H1 (cell line): Measurements from ENCODE around the gene UFSP2. TPM values are rescaled to one million over a fixed set of nuclear protein-coding genes. Genes with fewer than 3 reads are reported as not detected.

Experiments
- CTCF ChIA-PET: fragments of 300-600 bp; sonication (Branson Sonifier 250); formaldehyde crosslinking; loops from one replicate; lab custom pipeline; 2021; ENCODE audit not compliant: partially characterized antibody; lab: Charles Lee
- POLR2A ChIA-PET: fragments of 300-600 bp; sonication (Branson Sonifier 250); formaldehyde crosslinking; loops from one replicate; lab custom pipeline; 2021; ENCODE audit warnings: inconsistent platforms; ENCODE audit not compliant: partially characterized antibody; lab: Charles Lee
- DNase-seq, 2 experiments: peaks; one replicate each; pipeline versions ENCODE4 v3.0.0 to v3.0.0-alpha.2; 2010 to 2022; ENCODE audit warnings: low spot score in 2 of 2, low read depth in 1 of 2, mixed read lengths in 1 of 2
- FAIRE-seq: peaks from 2 replicates; lab custom pipeline; 2011; peaks lifted over from hg19 to GRCh38; lab: Jason Lieb, UNC
- H2AFZ ChIP-seq: 2 replicates; pipeline ENCODE4 v1.8.1; 2012; ENCODE audit warnings: low read length, inconsistent platforms
- H2AK5ac ChIP-seq: 2 replicates; pipeline ENCODE4 v1.6.1; 2013; ENCODE audit warnings: low read depth, low read length
- H2BK120ac ChIP-seq: replicated peaks from 2 replicates; pipeline ENCODE3; 2013; ENCODE audit warnings: low read depth, low read length, inconsistent platforms
- H2BK12ac ChIP-seq: 2 replicates; pipeline ENCODE4 v1.6.1; 2013; ENCODE audit warnings: low read depth, low read length
- H2BK15ac ChIP-seq: 2 replicates; pipeline ENCODE4 v1.6.1; 2013; ENCODE audit warnings: low read length
- H2BK20ac ChIP-seq: 2 replicates; pipeline ENCODE4 v1.6.1; 2013; ENCODE audit warnings: low read length
- H2BK5ac ChIP-seq: 2 replicates; pipeline ENCODE4 v1.6.1; 2013; ENCODE audit warnings: low read depth, low read length
- H3K14ac ChIP-seq: 2 replicates; pipeline ENCODE4 v1.6.1; 2013; ENCODE audit warnings: inconsistent platforms; ENCODE audit not compliant: insufficient read length
- H3K18ac ChIP-seq: 2 replicates; pipeline ENCODE4 v1.6.1; 2013; ENCODE audit warnings: low read length; ENCODE audit errors: extremely low read depth
- H3K23ac ChIP-seq: 2 replicates; pipeline ENCODE4 v1.6.1; 2013; ENCODE audit warnings: inconsistent platforms; ENCODE audit not compliant: insufficient read length
- H3K23me2 ChIP-seq: 2 replicates; pipeline ENCODE4 v1.6.1; 2013; ENCODE audit warnings: low read depth, low read length
- H3K27ac ChIP-seq: 2 replicates; pipeline ENCODE4 v1.6.1; 2011; ENCODE audit warnings: low read depth, low read length, inconsistent platforms
- H3K27me3 ChIP-seq, 4 experiments: replicated peaks in 1 of 4; 1 replicate in 1 of 4; 2 replicates in 3 of 4; pipeline versions ENCODE4 v1.6.1 to v1.8.1; 2011 to 2013; ENCODE audit warnings: low read length in 3 of 4, mild to moderate bottlenecking in 3 of 4, inconsistent platforms in 2 of 4, mixed read lengths in 2 of 4, moderate library complexity in 1 of 4; ENCODE audit not compliant: control insufficient read depth in 3 of 4, insufficient read depth in 3 of 4; ENCODE audit errors: extremely low read depth in 1 of 4
- H3K36me3 ChIP-seq, 4 experiments: 2 replicates each; pipeline versions ENCODE4 v1.6.1 to v1.8.1; 2011 to 2013; ENCODE audit warnings: mild to moderate bottlenecking in 4 of 4, low read length in 3 of 4, moderate library complexity in 2 of 4, control low read depth in 1 of 4, inconsistent platforms in 1 of 4; ENCODE audit not compliant: insufficient read depth in 4 of 4, control insufficient read depth in 2 of 4
- H3K4ac ChIP-seq: replicated peaks from 2 replicates; pipeline ENCODE3; 2013; ENCODE audit warnings: low read length, low read depth, mixed read lengths, inconsistent platforms; ENCODE audit not compliant: insufficient read length
- H3K4me1 ChIP-seq, 4 experiments: replicated peaks in 1 of 4; 1 replicate in 1 of 4; 2 replicates in 3 of 4; pipeline versions ENCODE4 v1.6.1 to v1.8.1; 2011 to 2013; ENCODE audit warnings: low read length in 3 of 4, inconsistent platforms in 2 of 4, mixed read lengths in 1 of 4; ENCODE audit not compliant: insufficient read depth in 4 of 4, control insufficient read depth in 3 of 4
- H3K4me2 ChIP-seq, 2 experiments: 2 replicates each; pipeline versions ENCODE4 v1.6.1 to v1.8.1; 2011 to 2013; ENCODE audit warnings: low read depth in 2 of 2, low read length in 2 of 2, control low read depth in 1 of 2, inconsistent platforms in 1 of 2, mild to moderate bottlenecking in 1 of 2; ENCODE audit not compliant: insufficient read depth in 1 of 2
- H3K4me3 ChIP-seq, 4 experiments: fragments of 200-600, 300-600 bp in 1 of 4; sonication (generic), shearing (Covaris generic), sonication (Bioruptor Twin) in 1 of 4; 2 replicates each; pipeline versions ENCODE4 v1.5.1 to v1.8.1; 2011 to 2016; ENCODE audit warnings: low read length in 4 of 4, low read depth in 3 of 4, control low read depth in 2 of 4, inconsistent platforms in 2 of 4, mild to moderate bottlenecking in 2 of 4, mixed read lengths in 1 of 4, moderate library complexity in 1 of 4; ENCODE audit not compliant: insufficient read depth in 2 of 4; ENCODE audit errors: extremely low read depth in 1 of 4
- H3K56ac ChIP-seq: replicated peaks from 2 replicates; pipeline ENCODE3; 2013; ENCODE audit warnings: low read depth, mild to moderate bottlenecking, mixed read lengths, low read length, inconsistent platforms; ENCODE audit not compliant: insufficient read length
- H3K79me1 ChIP-seq: 2 replicates; pipeline ENCODE4 v1.6.1; 2013; ENCODE audit warnings: low read depth, low read length, control low read depth
- H3K79me2 ChIP-seq, 2 experiments: 2 replicates each; pipeline versions ENCODE4 v1.6.1 to v1.8.1; 2012 to 2013; ENCODE audit warnings: low read length in 2 of 2, mild to moderate bottlenecking in 2 of 2, inconsistent platforms in 1 of 2; ENCODE audit not compliant: insufficient read depth in 2 of 2, control insufficient read depth in 1 of 2
- H3K9ac ChIP-seq, 4 experiments: replicated peaks in 1 of 4; 1 replicate in 1 of 4; 2 replicates in 3 of 4; pipeline versions ENCODE4 v1.6.1 to v1.8.1; 2011 to 2013; ENCODE audit warnings: low read depth in 3 of 4, low read length in 3 of 4, control low read depth in 2 of 4, mild to moderate bottlenecking in 2 of 4, moderate library complexity in 2 of 4, inconsistent platforms in 1 of 4; ENCODE audit errors: extremely low read depth in 1 of 4
- H3K9me3 ChIP-seq, 2 experiments: 2 replicates each; pipeline versions ENCODE4 v1.6.1 to v1.8.1; 2012 to 2013; ENCODE audit warnings: mild to moderate bottlenecking in 2 of 2, moderate library complexity in 2 of 2, control low read depth in 1 of 2, inconsistent platforms in 1 of 2, low read depth in 1 of 2, low read length in 1 of 2, mixed read lengths in 1 of 2; ENCODE audit not compliant: insufficient read depth in 2 of 2
- H4K20me1 ChIP-seq, 2 experiments: replicated peaks in 1 of 2; 2 replicates each; pipeline versions ENCODE3 to v1.8.1; 2011 to 2013; ENCODE audit warnings: inconsistent platforms in 2 of 2, low read length in 2 of 2, mild to moderate bottlenecking in 1 of 2; ENCODE audit not compliant: insufficient read depth in 2 of 2, control insufficient read depth in 1 of 2
- H4K5ac ChIP-seq: 2 replicates; pipeline ENCODE4 v1.6.1; 2013; ENCODE audit warnings: low read length, low read depth, mixed read lengths, inconsistent platforms; ENCODE audit not compliant: insufficient read length
- H4K8ac ChIP-seq: 2 replicates; pipeline ENCODE4 v1.8.0; 2013; ENCODE audit warnings: mild to moderate bottlenecking, moderate library complexity, low read length, inconsistent platforms; ENCODE audit not compliant: insufficient read depth; ENCODE audit errors: extremely low read depth
- H4K91ac ChIP-seq: replicated peaks from 2 replicates; pipeline ENCODE3; 2013; ENCODE audit warnings: low read length, mixed read lengths, inconsistent platforms; ENCODE audit not compliant: insufficient read length
- EP300 ChIP-seq, 2 experiments: IDR thresholded peaks; 1 replicate in 1 of 2; 2 replicates in 1 of 2; pipeline ENCODE4 v1.6.1; 2011 to 2012; ENCODE audit warnings: low read depth in 2 of 2, low read length in 2 of 2, mild to moderate bottlenecking in 2 of 2, borderline replicate concordance in 1 of 2, inconsistent platforms in 1 of 2, moderate library complexity in 1 of 2
- FOSL1 ChIP-seq: IDR thresholded peaks from 2 replicates; pipeline ENCODE4 v1.6.1; 2011; ENCODE audit warnings: mild to moderate bottlenecking, low read depth, low read length, moderate library complexity; ENCODE audit not compliant: insufficient read depth
- HDAC6 ChIP-seq: IDR thresholded peaks from one replicate; pipeline ENCODE4 v1.7.1; 2012; ENCODE audit warnings: low read depth, mild to moderate bottlenecking, inconsistent platforms, low read length, moderate library complexity
- KDM5A ChIP-seq: fragments of 200-600 bp; IDR thresholded peaks from 2 replicates; pipeline ENCODE4 v1.7.1; 2012; ENCODE audit warnings: mild to moderate bottlenecking, low read length, inconsistent platforms, mixed read lengths
- MAFK ChIP-seq: IDR thresholded peaks from 2 replicates; pipeline ENCODE4 v1.6.1; 2012; ENCODE audit warnings: low read depth, mild to moderate bottlenecking, improper control_type of control experiment, low read length
- RXRA ChIP-seq: IDR thresholded peaks from 2 replicates; pipeline ENCODE4 v1.6.1; 2011; ENCODE audit warnings: low read depth, mild to moderate bottlenecking, low read length, moderate library complexity; ENCODE audit not compliant: insufficient read depth
- SIX5 ChIP-seq: IDR thresholded peaks from 2 replicates; pipeline ENCODE4 v1.6.1; 2011; ENCODE audit warnings: mild to moderate bottlenecking, low read depth, low read length
- SP4 ChIP-seq: IDR thresholded peaks from 2 replicates; pipeline ENCODE4 v1.6.1; 2012; ENCODE audit warnings: low read length, inconsistent platforms
- SRF ChIP-seq: IDR thresholded peaks from 2 replicates; pipeline ENCODE4 v1.6.1; 2011; ENCODE audit warnings: mild to moderate bottlenecking, low read depth, low read length, moderate library complexity
- WGBS, 2 experiments: shearing (Covaris generic) in 1 of 2; methylation state at CpG; one replicate each; pipeline versions ENCODE4 v1.1.6 to v1.1.7; 2013 to 2015; ENCODE audit warnings: low lambda C conversion rate in 2 of 2, mixed read lengths in 2 of 2, inconsistent platforms in 1 of 2, low coverage in 1 of 2, missing lambda C conversion rate in 1 of 2; ENCODE audit not compliant: insufficient replicate concordance in 2 of 2, insufficient coverage in 1 of 2, insufficient read length in 1 of 2; ENCODE audit errors: extremely low coverage in 1 of 2, missing lambda C conversion rate in 1 of 2; 5-methylcytosine and 5-hydroxymethylcytosine counted together
- polyA plus RNA-seq, 7 experiments: library from polyadenylated mRNA; depleted of rRNA in 3 of 7; stranded (reverse) in 5 of 7; unstranded in 2 of 7; fragments of >200 nt in 5 of 7; fragments of 200-250 nt in 2 of 7; gene quantifications; 1 replicate in 5 of 7; 2 replicates in 1 of 7; 4 replicates in 1 of 7; pipeline versions ENCODE4 v1.2.1 to v1.2.3, GENCODE V29; 2011 to 2013; ENCODE audit warnings: missing spikeins in 2 of 7, mixed read lengths in 2 of 7
- total RNA-seq: library from RNA; stranded (reverse); fragmentation: NEBNext Ultra II Directional; extraction: Animal tissue kit (Norgen Biotek cat#: 25700); gene quantifications from 2 replicates; pipeline ENCODE4 v1.2.1, GENCODE V29; 2021
- TF ChIP-seq, protein P1 (sequence below): IDR thresholded peaks from 2 replicates; pipeline ENCODE4 v1.6.1; 2011; ENCODE audit warnings: low read depth, mild to moderate bottlenecking, low read length; ENCODE audit not compliant: insufficient read depth
- TF ChIP-seq, protein P2 (sequence below): IDR thresholded peaks from 2 replicates; pipeline ENCODE4 v1.6.1; 2011; ENCODE audit warnings: low read length, improper control_type of control experiment
- TF ChIP-seq, protein P3 (sequence below): IDR thresholded peaks from 2 replicates; pipeline ENCODE4 v1.6.1; 2012; ENCODE audit warnings: inconsistent platforms

UFSP2 gene
- total and polyA plus RNA-seq, 2 of the 8 experiments (the other 6 are each of a cell fraction or from before 2014, with no cell fraction given): 22.9 to 26.0 TPM

DNA sequence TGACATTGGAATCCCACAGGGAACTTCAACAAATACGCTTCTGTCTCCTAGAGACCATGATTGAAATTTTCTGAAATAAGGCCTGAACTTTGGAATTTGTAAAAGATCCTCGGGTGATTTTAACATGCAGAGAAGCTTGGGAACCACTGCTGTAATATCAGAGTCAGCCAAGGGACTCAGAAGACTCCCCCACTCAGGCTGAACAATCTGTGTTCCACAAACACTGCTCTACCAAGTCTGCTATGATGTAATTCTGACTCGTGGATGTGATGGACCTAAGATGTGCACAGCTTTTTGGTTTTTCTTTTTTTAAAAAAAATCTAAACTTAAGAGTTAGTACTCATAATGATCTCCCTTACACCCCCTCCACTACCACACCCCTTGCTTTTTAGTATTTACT is 56.0 kb downstream of the UFSP2 start:
- Histone ChIP-seq H3K23me2 (no peaks in the 10 kb centered on the region), H3K9me3 (no peaks in the 10 kb centered on the region), H3K4me1 (0 out of 7 replicates have a peak, but pooled peaks cover 0 to 2% (median 0%) of the 10 kb centered on the region in 4 experiments), H3K14ac (no peak overlapping the region), H3K79me1 (no peaks in the 10 kb centered on the region), H4K20me1 (no peaks in the 10 kb centered on the region), H2AK5ac (no peak overlapping the region), H3K4me2 (no peak overlapping the region), H2BK20ac (no peak overlapping the region), H2BK12ac (no peak overlapping the region), H3K56ac (no peak overlapping the region), H3K27me3 (no peaks in the 10 kb centered on the region), H3K27ac (no peak overlapping the region), H3K18ac (no peak overlapping the region), H4K5ac (no peak overlapping the region), H4K8ac (no peak overlapping the region), H2AFZ (no peak overlapping the region), H3K4me3 (no peak overlapping the region), H3K36me3 (peaks cover 0 to 6% (median 0%) of the 10 kb centered on the region in 4 experiments; a peak in 2 of 8 replicates), H2BK5ac (no peak overlapping the region), H3K79me2 (no peaks in the 10 kb centered on the region), H3K23ac (no peak overlapping the region), H3K9ac (no peak overlapping the region), H2BK120ac (no peak overlapping the region), H4K91ac (no peak overlapping the region), H2BK15ac (no peak overlapping the region), H3K4ac (no peak overlapping the region)
- ChIA-PET POLR2A (interaction anchor here (0.8 kb wide), 1 partner anchor 18 kb away, joined by 3 read pairs; no protein-coding TSS in a partner anchor), CTCF (interaction anchor here (0.7 kb wide), 1 partner anchor 363 kb away, joined by 3 read pairs; no protein-coding TSS in a partner anchor)
- FAIRE-seq (no peak), DNase-seq (no peak)
- 89% methylated on average over 3 of the region's 3 CpGs; no CpG with 5 or more reads in 1 of the 2 experiments for WGBS, 2 experiments
- TF ChIP-seq SRF: no peak
- TF ChIP-seq RXRA: no peak
- TF ChIP-seq, protein P1, sequence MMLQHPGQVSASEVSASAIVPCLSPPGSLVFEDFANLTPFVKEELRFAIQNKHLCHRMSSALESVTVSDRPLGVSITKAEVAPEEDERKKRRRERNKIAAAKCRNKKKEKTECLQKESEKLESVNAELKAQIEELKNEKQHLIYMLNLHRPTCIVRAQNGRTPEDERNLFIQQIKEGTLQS: no peak
- TF ChIP-seq MAFK: no peak
- TF ChIP-seq, protein P2, sequence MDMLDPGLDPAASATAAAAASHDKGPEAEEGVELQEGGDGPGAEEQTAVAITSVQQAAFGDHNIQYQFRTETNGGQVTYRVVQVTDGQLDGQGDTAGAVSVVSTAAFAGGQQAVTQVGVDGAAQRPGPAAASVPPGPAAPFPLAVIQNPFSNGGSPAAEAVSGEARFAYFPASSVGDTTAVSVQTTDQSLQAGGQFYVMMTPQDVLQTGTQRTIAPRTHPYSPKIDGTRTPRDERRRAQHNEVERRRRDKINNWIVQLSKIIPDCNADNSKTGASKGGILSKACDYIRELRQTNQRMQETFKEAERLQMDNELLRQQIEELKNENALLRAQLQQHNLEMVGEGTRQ: no peak
- no peak for TF ChIP-seq KDM5A
- TF ChIP-seq HDAC6: no peak
- no peak for TF ChIP-seq FOSL1
- TF ChIP-seq SP4: no peak
- TF ChIP-seq, protein P3, sequence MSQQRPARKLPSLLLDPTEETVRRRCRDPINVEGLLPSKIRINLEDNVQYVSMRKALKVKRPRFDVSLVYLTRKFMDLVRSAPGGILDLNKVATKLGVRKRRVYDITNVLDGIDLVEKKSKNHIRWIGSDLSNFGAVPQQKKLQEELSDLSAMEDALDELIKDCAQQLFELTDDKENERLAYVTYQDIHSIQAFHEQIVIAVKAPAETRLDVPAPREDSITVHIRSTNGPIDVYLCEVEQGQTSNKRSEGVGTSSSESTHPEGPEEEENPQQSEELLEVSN: no peak
- TF ChIP-seq EP300 (IDR thresholded peaks at IDR 0.05; ENCODE audit: borderline replicate concordance in 1 of 2, low read depth in 2 of 2, low read length in 2 of 2): no peak
- TF ChIP-seq SIX5: no peak
